Calu3 (cell line): ENCODE results near the gene TNFRSF6B. TPM values are rescaled to one million over a fixed set of nuclear protein-coding genes. Genes with fewer than 3 reads are reported as not detected.

Experiments
- BruUV-seq: library from RNA; stranded (reverse); fragments of 400-500 nt; replicated peaks from 2 replicates; lab custom pipeline; 2021; lab: Mats Ljungman, UMichigan
- CTCF ChIA-PET: fragments of 300-600 bp; sonication (Branson Sonifier 250); formaldehyde crosslinking; loops from one replicate; lab custom pipeline; 2022; ENCODE audit warnings: antibody characterized with exemption; lab: Charles Lee
- DNase-seq: peaks from one replicate; pipeline ENCODE4 v3.0.0; 2022
- H3K27ac Mint-ChIP-seq: one replicate; pipeline ENCODE4 v1.8.0; 2022; ENCODE audit warnings: mixed read lengths; ENCODE audit not compliant: unreplicated experiment
- H3K27me3 Mint-ChIP-seq: one replicate; pipeline ENCODE4 v1.8.0; 2022; ENCODE audit warnings: mixed read lengths; ENCODE audit not compliant: unreplicated experiment
- H3K36me3 Mint-ChIP-seq: one replicate; pipeline ENCODE4 v1.8.0; 2022; ENCODE audit warnings: mild to moderate bottlenecking, moderate library complexity, mixed read lengths; ENCODE audit not compliant: insufficient read depth, unreplicated experiment
- H3K4me1 Mint-ChIP-seq: one replicate; pipeline ENCODE4 v1.8.0; 2022; ENCODE audit warnings: mild to moderate bottlenecking, low read depth, mixed read lengths; ENCODE audit not compliant: unreplicated experiment
- H3K4me3 Mint-ChIP-seq: one replicate; pipeline ENCODE4 v1.8.0; 2022; ENCODE audit warnings: mild to moderate bottlenecking, low read depth, moderate library complexity, mixed read lengths; ENCODE audit not compliant: unreplicated experiment
- H3K9me3 Mint-ChIP-seq: one replicate; pipeline ENCODE4 v1.8.0; 2022; ENCODE audit warnings: low read depth, mixed read lengths; ENCODE audit not compliant: unreplicated experiment
- intact Hi-C: fragments of 100-400 bp; cut with micrococcal nuclease; formaldehyde crosslinking; loops from one replicate; pipeline ENCODE4 v1.10.0; 2022; ENCODE audit not compliant: unreplicated experiment
- total RNA-seq: library from RNA; stranded (reverse); gene quantifications from 2 replicates; pipeline ENCODE4 v1.2.3, GENCODE V29; 2022
- TF ChIP-seq, protein P1 (sequence below): fragments of 200-600 bp; IDR thresholded peaks from one replicate; pipeline ENCODE4 v1.8.0; 2022; ENCODE audit warnings: antibody characterized with exemption; ENCODE audit not compliant: unreplicated experiment

TNFRSF6B gene
- total RNA-seq, 1 experiment from 2014 or later: not detected

DNA sequence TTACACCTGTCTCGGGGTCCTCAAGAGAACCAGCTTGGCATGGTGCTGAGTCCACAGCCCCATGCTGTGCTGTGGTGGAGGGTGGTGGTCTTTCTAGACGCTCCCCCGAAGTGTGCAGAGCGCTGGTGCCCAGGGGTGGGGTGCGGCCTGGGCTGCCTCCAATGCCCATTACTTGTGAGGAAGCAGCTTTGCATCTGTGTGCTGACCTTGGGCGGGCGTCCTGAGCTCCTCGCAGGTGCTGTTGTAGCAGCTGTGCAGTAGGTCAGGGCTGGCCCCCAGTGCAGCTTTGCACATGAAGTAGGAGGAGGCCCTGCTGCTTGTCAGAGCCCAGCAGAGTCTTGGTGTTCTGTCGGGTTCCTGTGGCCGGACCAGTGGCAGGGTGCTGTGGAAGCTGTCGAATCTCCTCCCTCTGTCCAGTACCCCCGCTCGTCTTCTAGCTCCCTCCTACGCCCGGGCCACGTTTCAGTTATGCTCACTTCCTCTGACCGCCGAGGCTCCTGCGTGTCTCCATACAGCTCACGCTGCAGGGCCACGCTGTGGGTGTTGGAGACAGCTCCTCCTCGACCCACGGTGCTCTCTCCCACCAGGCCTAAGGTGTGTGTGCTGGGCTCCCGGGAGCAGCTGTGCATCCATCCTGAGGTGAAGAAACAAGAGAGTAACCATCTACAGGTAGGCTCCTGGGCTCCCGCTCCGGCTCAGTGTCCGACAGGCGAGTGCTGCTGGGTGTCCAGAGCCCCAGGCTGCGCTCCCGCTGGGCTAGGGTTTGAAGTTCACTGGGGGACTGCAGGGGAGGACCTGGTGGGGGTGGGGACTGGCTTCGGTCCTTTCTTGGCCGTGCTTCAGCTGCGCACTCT lies 34.3 kb upstream of the TNFRSF6B start:
- peaks cover 27% of the 10 kb centered on the region for H3K4me1 Mint-ChIP-seq
- no TSS peak for BruUV-seq
- TF ChIP-seq, protein P1, sequence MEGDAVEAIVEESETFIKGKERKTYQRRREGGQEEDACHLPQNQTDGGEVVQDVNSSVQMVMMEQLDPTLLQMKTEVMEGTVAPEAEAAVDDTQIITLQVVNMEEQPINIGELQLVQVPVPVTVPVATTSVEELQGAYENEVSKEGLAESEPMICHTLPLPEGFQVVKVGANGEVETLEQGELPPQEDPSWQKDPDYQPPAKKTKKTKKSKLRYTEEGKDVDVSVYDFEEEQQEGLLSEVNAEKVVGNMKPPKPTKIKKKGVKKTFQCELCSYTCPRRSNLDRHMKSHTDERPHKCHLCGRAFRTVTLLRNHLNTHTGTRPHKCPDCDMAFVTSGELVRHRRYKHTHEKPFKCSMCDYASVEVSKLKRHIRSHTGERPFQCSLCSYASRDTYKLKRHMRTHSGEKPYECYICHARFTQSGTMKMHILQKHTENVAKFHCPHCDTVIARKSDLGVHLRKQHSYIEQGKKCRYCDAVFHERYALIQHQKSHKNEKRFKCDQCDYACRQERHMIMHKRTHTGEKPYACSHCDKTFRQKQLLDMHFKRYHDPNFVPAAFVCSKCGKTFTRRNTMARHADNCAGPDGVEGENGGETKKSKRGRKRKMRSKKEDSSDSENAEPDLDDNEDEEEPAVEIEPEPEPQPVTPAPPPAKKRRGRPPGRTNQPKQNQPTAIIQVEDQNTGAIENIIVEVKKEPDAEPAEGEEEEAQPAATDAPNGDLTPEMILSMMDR: no peak
- H3K27ac Mint-ChIP-seq: no peak overlapping the region
- no peak overlapping the region for H3K4me3 Mint-ChIP-seq
- no peak for DNase-seq
- no peaks in the 10 kb centered on the region for H3K27me3 Mint-ChIP-seq
- intact Hi-C loops: no loop called here
- H3K36me3 Mint-ChIP-seq: peaks cover 51% of the 10 kb centered on the region
- H3K9me3 Mint-ChIP-seq: no peaks in the 10 kb centered on the region
- CTCF ChIA-PET: interaction anchor here (1.3 kb wide), 1 partner anchor 20 kb away, joined by 3 read pairs; no protein-coding TSS in a partner anchor

DNA sequence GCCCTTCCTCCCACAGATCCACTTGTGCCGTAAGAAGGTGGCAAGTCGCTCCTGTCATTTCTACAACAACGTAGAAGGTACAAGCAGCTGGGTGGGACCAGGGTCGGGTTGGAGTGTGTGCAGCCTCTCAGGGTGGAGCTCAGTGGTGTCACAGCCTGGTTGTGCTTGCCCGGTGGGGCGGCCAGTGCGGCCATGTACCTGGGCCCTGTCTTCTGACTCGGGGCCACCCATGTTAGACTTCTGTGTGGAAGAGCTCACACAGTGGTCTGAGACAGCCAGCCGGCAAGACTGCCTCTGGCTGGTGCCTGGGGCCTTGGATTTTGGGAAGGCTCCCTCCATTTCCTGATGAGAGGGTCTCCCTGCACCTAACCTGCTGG lies 33.7 kb upstream of the TNFRSF6B start:
- Mint-ChIP-seq H3K4me1 (peaks cover 24% of the 10 kb centered on the region), H3K4me3 (no peak overlapping the region), H3K27ac (no peak overlapping the region), H3K36me3 (peaks cover 46% of the 10 kb centered on the region), H3K9me3 (no peaks in the 10 kb centered on the region), H3K27me3 (no peaks in the 10 kb centered on the region)
- TF ChIP-seq, protein P1: no peak
- CTCF ChIA-PET: interaction anchor here (0.5 to 1.3 kb wide), 2 partner anchors 21 to 39 kb away, joined by 3 to 5 read pairs; no protein-coding TSS in a partner anchor
- DNase-seq: no peak
- intact Hi-C loops: no loop called here
- no TSS peak for BruUV-seq

DNA sequence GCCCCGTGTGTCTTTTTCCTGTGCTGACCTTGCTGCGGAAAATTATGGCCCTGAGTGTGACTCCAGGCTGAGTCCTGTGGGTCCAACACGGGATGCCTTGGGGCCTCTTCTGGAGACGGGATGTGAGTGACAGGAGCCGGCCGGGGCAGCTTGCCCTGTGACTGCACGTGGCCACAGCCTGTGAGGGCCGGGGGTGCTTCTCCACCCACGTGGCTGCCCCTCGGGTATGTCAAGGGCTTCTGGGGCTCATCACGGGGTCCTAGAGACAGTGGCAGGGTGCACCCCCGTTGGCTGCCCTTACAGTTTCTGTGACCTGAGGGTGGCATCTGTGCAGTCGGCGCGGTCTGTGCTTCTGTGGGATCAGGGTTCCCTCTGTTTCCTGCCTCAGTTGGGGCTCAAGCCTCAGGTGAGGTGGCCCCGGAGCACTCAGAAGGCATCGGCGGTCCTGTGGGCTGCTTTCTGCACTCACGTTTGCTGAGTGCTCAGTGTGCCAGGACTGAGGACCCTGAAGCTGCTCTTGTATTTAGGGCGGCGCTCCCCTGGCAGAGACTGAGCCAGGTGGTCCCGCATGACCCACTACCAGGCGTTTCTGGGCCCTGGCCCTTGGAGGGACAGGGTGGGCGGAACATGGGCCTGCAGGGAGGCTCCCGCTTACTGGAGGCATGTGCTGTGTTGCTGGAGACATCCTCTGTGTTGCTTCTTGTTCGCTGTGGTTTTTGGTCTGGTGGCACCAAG lies 33.0 kb upstream of the TNFRSF6B start:
- Mint-ChIP-seq H3K27ac (no peak overlapping the region), H3K9me3 (peaks cover 2% of the 10 kb centered on the region), H3K27me3 (no peaks in the 10 kb centered on the region), H3K4me3 (no peak overlapping the region), H3K36me3 (peaks cover 39% of the 10 kb centered on the region), H3K4me1 (peaks cover 20% of the 10 kb centered on the region)
- TF ChIP-seq, protein P1: no peak
- DNase-seq: no peak
- no TSS peak for BruUV-seq
- CTCF ChIA-PET: interaction anchor here (0.5 kb wide), 1 partner anchor 40 kb away, joined by 5 read pairs; no protein-coding TSS in a partner anchor
- intact Hi-C loops: no loop called here

DNA sequence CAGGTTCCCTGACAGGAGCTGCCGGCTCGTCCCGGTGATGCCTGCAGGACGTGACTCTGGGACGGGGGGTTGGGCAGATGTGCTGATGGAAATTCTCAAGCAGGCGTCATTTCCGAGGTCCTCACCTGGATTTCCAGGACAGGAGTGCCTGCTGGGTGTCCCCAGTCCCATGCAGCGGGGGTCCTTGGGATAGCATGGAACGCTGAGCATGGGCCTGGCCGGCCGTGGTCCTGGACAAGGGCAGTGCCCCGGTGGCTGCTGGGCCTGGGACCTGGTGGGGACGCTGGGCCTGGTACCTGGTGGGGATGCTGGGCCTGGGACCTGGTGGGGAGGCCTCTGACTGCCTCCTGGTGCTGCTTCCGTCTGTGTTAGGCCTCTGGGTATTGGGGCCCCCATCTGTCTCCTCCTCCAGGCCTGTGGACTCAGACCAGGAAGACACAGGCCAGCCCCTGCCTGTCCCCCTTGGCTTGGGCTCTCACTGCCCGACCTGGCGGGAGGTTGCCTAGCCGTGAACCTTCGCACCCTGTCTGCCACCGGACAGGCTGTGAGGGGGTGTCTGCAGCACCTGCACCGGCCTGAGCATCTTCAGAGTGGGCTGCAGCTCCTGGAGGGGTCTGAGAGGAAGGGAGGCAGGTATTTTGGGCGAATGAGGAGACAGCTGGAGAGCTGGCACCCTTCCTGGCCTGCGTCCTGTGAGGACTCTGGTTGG lies 32.2 kb upstream of the TNFRSF6B start:
- DNase-seq: no peak
- peaks cover 2% of the 10 kb centered on the region for H3K9me3 Mint-ChIP-seq

More for the DNA sequence above, 32.2 kb upstream of the TNFRSF6B start:
- Mint-ChIP-seq H3K27ac (no peak overlapping the region), H3K4me3 (no peak overlapping the region), H3K4me1 (peaks cover 15% of the 10 kb centered on the region), H3K36me3 (peaks cover 31% of the 10 kb centered on the region), H3K27me3 (no peaks in the 10 kb centered on the region)
- intact Hi-C loops: no loop called here
- TF ChIP-seq, protein P1: no peak
- no TSS peak for BruUV-seq
- CTCF ChIA-PET: no interaction called here
